ENCODE measurements around the gene MAP3K2.

Gene MAP3K2

GRCh38 chr2:127408004-127408806 is 20.4 kb upstream of the MAP3K2 start (continued):
- TF ChIP-seq PATZ1 (tag by site-specific recombination; IDR thresholded peaks at IDR 0.05), result peak; percentile 29
- TF ChIP-seq ZNF324 (tag by site-specific recombination; IDR thresholded peaks at IDR 0.05), result 0 out of 2 replicates have a peak, but pooled peaks have one; percentile 29
- TF ChIP-seq SP2 (tag by site-specific recombination; IDR thresholded peaks at IDR 0.05), result peak; percentile 43
- TF ChIP-seq ZNF398 (tag by site-specific recombination; IDR thresholded peaks at IDR 0.05), result peak; percentile 94
- no peak for TF ChIP-seq ZNF146 (tag by site-specific recombination; IDR thresholded peaks at IDR 0.05)
- peak; percentile 53; the same call in 1 of the 2 replicates for TF ChIP-seq ZNF660 (tag by site-specific recombination; IDR thresholded peaks at IDR 0.05)
- peak; percentile 91 for TF ChIP-seq KLF10 (tag by site-specific recombination; IDR thresholded peaks at IDR 0.05)
- peak; percentile 4; the same call in 1 of the 2 replicates for TF ChIP-seq ZBTB17 (tag by site-specific recombination; IDR thresholded peaks at IDR 0.05)
- no peak for TF ChIP-seq ZNF169 (tag by site-specific recombination; IDR thresholded peaks at IDR 0.05)
- no peak for TF ChIP-seq SCRT1 (tag by site-specific recombination; IDR thresholded peaks at IDR 0.05; ENCODE audit: borderline replicate concordance)
- TF ChIP-seq ZNF580 (tag by site-specific recombination; IDR thresholded peaks at IDR 0.05), result 0 out of 2 replicates have a peak, but pooled peaks have one; percentile 9
- TF ChIP-seq ZBTB26 (tag by site-specific recombination; optimal IDR thresholded peaks at IDR 0.05), result peak; percentile 58
- peak; percentile 72; the same call in 1 of the 2 replicates for TF ChIP-seq ZNF777 (tag by site-specific recombination; IDR thresholded peaks at IDR 0.05; ENCODE audit: borderline replicate concordance)
- peak; percentile 27; the same call in 1 of the 2 replicates for TF ChIP-seq ZIC2 (tag by site-specific recombination; IDR thresholded peaks at IDR 0.05)
- peak; percentile 90 for TF ChIP-seq ZBTB8A (tag by site-specific recombination; IDR thresholded peaks at IDR 0.05)
- peak; percentile 69; the same call in 1 of the 2 replicates for TF ChIP-seq ZBTB44 (tag by site-specific recombination; IDR thresholded peaks at IDR 0.05)
- no peak for TF ChIP-seq ZNF830 (tag by site-specific recombination; IDR thresholded peaks at IDR 0.05; ENCODE audit: low read depth)
- TF ChIP-seq ZNF335 (tag by site-specific recombination; conservative IDR thresholded peaks at IDR 0.05), result peak; percentile 62
- TF ChIP-seq ZBTB20 (tag by site-specific recombination; IDR thresholded peaks at IDR 0.05), result peak; percentile 33
- TF ChIP-seq EGR2 (tag by site-specific recombination; IDR thresholded peaks at IDR 0.05; ENCODE audit: low read depth), result peak; percentile 67
- peak; percentile 42; the same call in 1 of the 2 replicates for TF ChIP-seq GLIS1 (tag by site-specific recombination; IDR thresholded peaks at IDR 0.05)
- TF ChIP-seq SALL2 (tag by site-specific recombination; IDR thresholded peaks at IDR 0.05; ENCODE audit: borderline replicate concordance), result no peak
- peak; percentile 82 for TF ChIP-seq GLIS2 (tag by site-specific recombination; IDR thresholded peaks at IDR 0.05)
- peak; percentile 33 for TF ChIP-seq SP3 (tag by site-specific recombination; IDR thresholded peaks at IDR 0.05)
- peak; percentile 68 for TF ChIP-seq IKZF3 (tag by site-specific recombination; IDR thresholded peaks at IDR 0.05)
- TF ChIP-seq ZNF184 (tag by site-specific recombination; IDR thresholded peaks at IDR 0.05), result 0 out of 2 replicates have a peak, but pooled peaks have one; percentile 14
- peak; percentile 47; the same call in 1 of the 2 replicates for TF ChIP-seq ZBTB10 (tag by site-specific recombination; IDR thresholded peaks at IDR 0.05)
- TF ChIP-seq ZNF692 (tag by site-specific recombination; IDR thresholded peaks at IDR 0.05), result peak; percentile 34; the same call in 1 of the 2 replicates
